Upper lobe of left lung (tissue), 6 donors: Measurements from ENCODE around the gene TUBB4A. TPM values are rescaled to one million over a fixed set of nuclear protein-coding genes. Genes with fewer than 3 reads are reported as not detected.

Experiments used
- ATAC-seq, 2 donors: fragments of 200-7000 bp; cut with Tn5 transposase; one replicate each; pipeline ENCODE4 v1.9.1; 2022; ENCODE audit warnings: mild to moderate bottlenecking in 2 of 2, moderate library complexity in 2 of 2; ENCODE audit not compliant: low FRiP score in 2 of 2
- DNase-seq, 2 donors: peaks; one replicate each; pipeline ENCODE4 v3.0.0-alpha.2; 2019 to 2020
- H3K27ac ChIP-seq, 4 donors: fragments of 200-600 bp; sonication (generic); one replicate each; pipeline ENCODE4 v1.5.1; 2016 to 2019
- H3K27me3 ChIP-seq, 4 donors: fragments of 200-600 bp; sonication (generic); one replicate each; pipeline ENCODE4 v1.5.1; 2017 to 2019
- H3K36me3 ChIP-seq, 4 donors: fragments of 200-600 bp; sonication (generic); one replicate each; pipeline ENCODE4 v1.5.1; 2016 to 2019
- H3K4me1 ChIP-seq, 4 donors: fragments of 200-600 bp; sonication (generic); one replicate each; pipeline ENCODE4 v1.5.1; 2018 to 2019
- H3K4me3 ChIP-seq, 4 donors: fragments of 200-600 bp; sonication (generic); one replicate each; pipeline ENCODE4 v1.5.1; 2017 to 2019; ENCODE audit warnings: mild to moderate bottlenecking in 2 of 4, moderate library complexity in 1 of 4
- H3K9me3 ChIP-seq, 4 donors: fragments of 200-600 bp; sonication (generic); one replicate each; pipeline ENCODE4 v1.5.1; 2018 to 2019
- CTCF ChIP-seq, 6 experiments: fragments of 450-650 bp in 4 of 6; fragments of 200-600 bp in 2 of 6; sonication (generic) in 2 of 6; IDR thresholded peaks; one replicate each; pipeline ENCODE4 v1.5.1; 2016 to 2019; ENCODE audit warnings: antibody characterized with exemption in 6 of 6
- EP300 ChIP-seq, 4 donors: sonication (generic); formaldehyde crosslinking; IDR thresholded peaks; one replicate each; pipeline ENCODE4 v1.5.1; 2017; ENCODE audit warnings: antibody characterized with exemption in 4 of 4, control low read depth in 2 of 4
- POLR2A ChIP-seq, 4 donors: fragments of 450-650 bp; IDR thresholded peaks; one replicate each; pipeline ENCODE4 v1.5.1; 2016 to 2017; ENCODE audit warnings: antibody characterized with exemption in 4 of 4, mild to moderate bottlenecking in 2 of 4
- POLR2AphosphoS5 ChIP-seq, 2 donors: sonication (generic); formaldehyde crosslinking; IDR thresholded peaks; one replicate each; pipeline ENCODE4 v1.5.1; 2017; ENCODE audit warnings: antibody characterized with exemption in 2 of 2
- WGBS, 2 donors: methylation state at CpG; one replicate each; pipeline ENCODE4 v1.1.5; 2017 to 2018; 5-methylcytosine and 5-hydroxymethylcytosine counted together
- total RNA-seq, 6 donors: library from RNA; depleted of rRNA in 4 of 6; stranded (reverse); fragments of >200 nt in 4 of 6; gene quantifications; one replicate each; pipeline versions ENCODE4 v1.1.0 to v1.2.1, GENCODE V29; 2016 to 2021
- donor health status: DM: no; HTN: no; CAD: no; lungs with moderate emphysema.
- donor health status: DM: no; HTN: yes; CAD: no; lungs with severe emphysema.

Gene TUBB4A
- total RNA-seq, 6 donors from 2014 or later: 0.54 to 1.5 (median 0.76) TPM; not detected in 1

GRCh38 chr19:6532244-6532999 is 30.3 kb upstream of the TUBB4A start:
- H3K36me3 ChIP-seq: no peaks in the 10 kb centered on the region
- H3K4me3 ChIP-seq: peak overlapping the region in 3 of 4 donors; percentile 68 to 77 (median 73)
- H3K27ac ChIP-seq: peak overlapping the region in 1 of 4 donors; percentile 7
- no peaks in the 10 kb centered on the region for H3K9me3 ChIP-seq
- 57 to 59% methylated on average over 27 to 31 of the region's 31 CpGs for WGBS, 2 donors
- TF ChIP-seq EP300 (IDR thresholded peaks at IDR 0.05) (no peak), POLR2AphosphoS5 (IDR thresholded peaks at IDR 0.05) (no peak), CTCF (IDR thresholded peaks at IDR 0.05) (no peak)
- peaks cover 16 to 46% (median 29%) of the 10 kb centered on the region in 4 donors for H3K4me1 ChIP-seq
- ATAC-seq (no peak), DNase-seq (no peak)
- no peaks in the 10 kb centered on the region for H3K27me3 ChIP-seq

- TF ChIP-seq EP300 (IDR thresholded peaks at IDR 0.05) (no peak), POLR2A (IDR thresholded peaks at IDR 0.05) (no peak), POLR2AphosphoS5 (IDR thresholded peaks at IDR 0.05) (no peak), CTCF (IDR thresholded peaks at IDR 0.05) (no peak)
- Histone ChIP-seq H3K36me3 (no peaks in the 10 kb centered on the region), H3K27ac (peak overlapping the region in 1 of 4 donors; percentile 7), H3K4me3 (peak overlapping the region in 3 of 4 donors; percentile 68 to 77 (median 73)), H3K4me1 (peaks cover 16 to 46% (median 29%) of the 10 kb centered on the region in 4 donors), H3K9me3 (no peaks in the 10 kb centered on the region), H3K27me3 (no peaks in the 10 kb centered on the region)
- ATAC-seq: no peak
- WGBS, 2 donors: 43 to 57% methylated on average over 5 of the region's 5 CpGs
- DNase-seq: no peak
Observed at GRCh38 chr19:6531956-6532243, 29.8 kb upstream of the TUBB4A start.

- no peak for ATAC-seq
- H3K4me3 ChIP-seq: peak overlapping the region; percentile 27 to 77 (median 70)
- H3K4me1 ChIP-seq: peaks cover 16 to 40% (median 29%) of the 10 kb centered on the region in 4 donors
- no peaks in the 10 kb centered on the region for H3K27me3 ChIP-seq
- DNase-seq: no peak
- TF ChIP-seq CTCF (IDR thresholded peaks at IDR 0.05) (no peak), POLR2A (IDR thresholded peaks at IDR 0.05) (no peak)
- no peaks in the 10 kb centered on the region for H3K36me3 ChIP-seq
- peak overlapping the region; percentile 67 to 89 (median 72) for H3K27ac ChIP-seq
- no peaks in the 10 kb centered on the region for H3K9me3 ChIP-seq
- 15 to 25% methylated on average over 25 to 54 of the region's 57 CpGs for WGBS, 2 donors
Observed at GRCh38 chr19:6531163-6531955, 29.2 kb upstream of the TUBB4A start.

- Histone ChIP-seq H3K4me3 (peak within 1 kb of the TSS; percentile 27 to 77 (median 70)), H3K9me3 (no peaks in the 10 kb centered on the region), H3K4me1 (peaks cover 16 to 40% (median 29%) of the 10 kb centered on the region in 4 donors), H3K27me3 (no peaks in the 10 kb centered on the region), H3K36me3 (no peaks in the 10 kb centered on the region), H3K27ac (peak within 1 kb of the TSS; percentile 67 to 89 (median 72))
- ATAC-seq: peak; percentile 93 to 97
- DNase-seq: peak; percentile 94 to 99
- TF ChIP-seq POLR2A (IDR thresholded peaks at IDR 0.05) (peak in 3 of 4 donors; percentile 82 to 98 (median 98)), POLR2AphosphoS5 (IDR thresholded peaks at IDR 0.05) (peak; percentile 68 to 97), EP300 (IDR thresholded peaks at IDR 0.05) (peak in 1 of 4 donors; percentile 51), CTCF (IDR thresholded peaks at IDR 0.05) (peak in 1 of 6 experiments; percentile 21)
- 0 to 1% methylated on average over 24 to 41 of the region's 44 CpGs for WGBS, 2 donors
Observed at GRCh38 chr19:6530386-6531162, 28.5 kb upstream of the TUBB4A start, which contains the start of gene TNFSF9. TNFSF9 (plus strand) TSS chr19:6531026; CDS start chr19:6531037, 11 bp downstream.
